ENCODE results near the gene KRT6B.

Gene KRT6B

GRCh38 chr12:52439845-52440244, 12.1 kb downstream of the KRT6B start:
- peaks cover 6% of the 10 kb centered on the region for H3K4me1 Mint-ChIP-seq
- H3K4me3 Mint-ChIP-seq = no peak overlapping the region
- no peaks in the 10 kb centered on the region for H3K36me3 Mint-ChIP-seq (ENCODE audit: low read depth)
- H3K27me3 Mint-ChIP-seq (ENCODE audit: low read depth) = peaks cover 21% of the 10 kb centered on the region
- H3K27ac Mint-ChIP-seq = no peak overlapping the region
- no peak for TF ChIP-seq CTCF (IDR thresholded peaks at IDR 0.05; ENCODE audit: unreplicated experiment in 3 of 3)
- no peaks in the 10 kb centered on the region for H3K9me3 Mint-ChIP-seq

- no peak overlapping the region for H3K27ac Mint-ChIP-seq
- H3K27me3 Mint-ChIP-seq (ENCODE audit: low read depth) = peaks cover 24% of the 10 kb centered on the region
- H3K4me1 Mint-ChIP-seq = peaks cover 6% of the 10 kb centered on the region
- no peak overlapping the region for H3K4me3 Mint-ChIP-seq
- H3K36me3 Mint-ChIP-seq (ENCODE audit: low read depth) = no peaks in the 10 kb centered on the region
- no peaks in the 10 kb centered on the region for H3K9me3 Mint-ChIP-seq
- TF ChIP-seq CTCF (IDR thresholded peaks at IDR 0.05; ENCODE audit: unreplicated experiment in 3 of 3) = no peak
These were observed 12.5 kb downstream of the KRT6B start for GRCh38 chr12:52439420-52439819.

- no peaks in the 10 kb centered on the region for H3K9me3 Mint-ChIP-seq
- H3K27me3 Mint-ChIP-seq (ENCODE audit: low read depth) = peaks cover 27% of the 10 kb centered on the region
- H3K27ac Mint-ChIP-seq = no peak overlapping the region
- H3K36me3 Mint-ChIP-seq (ENCODE audit: low read depth) = no peaks in the 10 kb centered on the region
- H3K4me1 Mint-ChIP-seq = peaks cover 6% of the 10 kb centered on the region
- no peak for TF ChIP-seq CTCF (IDR thresholded peaks at IDR 0.05; ENCODE audit: unreplicated experiment in 3 of 3)
- H3K4me3 Mint-ChIP-seq = no peak overlapping the region
These were observed 13.3 kb downstream of the KRT6B start for GRCh38 chr12:52438305-52439301.

GRCh38 chr12:52437508-52437907, 14.4 kb downstream of the KRT6B start:
- H3K27ac Mint-ChIP-seq = no peak overlapping the region
- TF ChIP-seq CTCF (IDR thresholded peaks at IDR 0.05; ENCODE audit: unreplicated experiment in 3 of 3) = no peak
- no peaks in the 10 kb centered on the region for H3K36me3 Mint-ChIP-seq (ENCODE audit: low read depth)
- no peak overlapping the region for H3K4me3 Mint-ChIP-seq
- peaks cover 4% of the 10 kb centered on the region for H3K4me1 Mint-ChIP-seq
- no peaks in the 10 kb centered on the region for H3K9me3 Mint-ChIP-seq
- H3K27me3 Mint-ChIP-seq (ENCODE audit: low read depth) = peaks cover 29% of the 10 kb centered on the region

GRCh38 chr12:52436828-52437474, 15.0 kb downstream of the KRT6B start:
- Mint-ChIP-seq H3K36me3 (ENCODE audit: low read depth) (no peaks in the 10 kb centered on the region), H3K9me3 (no peaks in the 10 kb centered on the region), H3K27me3 (ENCODE audit: low read depth) (peaks cover 32% of the 10 kb centered on the region), H3K27ac (no peak overlapping the region), H3K4me3 (no peak overlapping the region), H3K4me1 (no peaks in the 10 kb centered on the region)
- no peak for TF ChIP-seq CTCF (IDR thresholded peaks at IDR 0.05; ENCODE audit: unreplicated experiment in 3 of 3)

All from nephron (organoid).